GM12878 (cell line): ENCODE measurements around the gene TENT5A. TPM values are rescaled to one million over a fixed set of nuclear protein-coding genes. Genes with fewer than 3 reads are reported as not detected.

Experiments
- ATAC-seq: fragments of 200-7000 bp; cut with Tn5 transposase; 3 replicates; pipeline ENCODE4 v1.9.1; 2020; ENCODE audit warnings: mild to moderate bottlenecking, moderate library complexity
- BruUV-seq: library from RNA; stranded (reverse); fragments of 400-500 nt; replicated peaks from 2 replicates; lab custom pipeline; 2021; lab: Mats Ljungman, UMichigan
- CTCF ChIA-PET: fragments of 300-600 bp; sonication (Branson Sonifier 250); formaldehyde crosslinking; extraction: SDS; loops from one replicate; lab custom pipeline; 2021; ENCODE audit warnings: inconsistent platforms; lab: Yijun Ruan, JAX
- POLR2A ChIA-PET: fragments of 350-600 bp; formaldehyde crosslinking; extraction: SDS; loops from one replicate; lab custom pipeline; 2021; ENCODE audit warnings: inconsistent platforms; lab: Charles Lee
- RAD21 ChIA-PET: fragments of 300-600 bp; sonication (Branson Sonifier 250); formaldehyde crosslinking; loops from one replicate; lab custom pipeline; 2023; ENCODE audit warnings: antibody characterized with exemption; ENCODE audit not compliant: unreplicated experiment; lab: Charles Lee
- SMC1A ChIA-PET: fragments of 300-600 bp; sonication (Branson Sonifier 250); formaldehyde crosslinking; loops from one replicate; lab custom pipeline; 2023; ENCODE audit not compliant: unreplicated experiment, uncharacterized antibody; lab: Charles Lee
- DNase-seq: peaks from one replicate; pipeline ENCODE4 v3.0.0-alpha.2; 2011; ENCODE audit warnings: low read depth, low spot score
- FAIRE-seq: peaks from 3 replicates; lab custom pipeline; 2011; peaks lifted over from hg19 to GRCh38; lab: Jason Lieb, UNC
- H2AFZ ChIP-seq: 2 replicates; pipeline ENCODE4 v1.6.0; 2011; ENCODE audit warnings: low read depth, low read length, control low read depth; ENCODE audit not compliant: control insufficient read depth
- H3K27ac ChIP-seq: 2 replicates; pipeline ENCODE4 v1.5.1; 2011; ENCODE audit warnings: control low read depth; ENCODE audit not compliant: control insufficient read depth, insufficient read depth
- H3K27me3 ChIP-seq, 2 experiments: replicated peaks in 1 of 2; 2 replicates each; pipeline versions ENCODE4 v1.6.0 to v1.6.1; 2011; ENCODE audit warnings: low read length in 1 of 2; ENCODE audit not compliant: control insufficient read depth in 2 of 2, insufficient read depth in 2 of 2
- H3K36me3 ChIP-seq, 2 experiments: 2 replicates each; pipeline ENCODE4 v1.5.1; 2011; ENCODE audit warnings: low read length in 1 of 2; ENCODE audit not compliant: control insufficient read depth in 2 of 2, insufficient read depth in 2 of 2
- H3K4me1 ChIP-seq: 2 replicates; pipeline ENCODE4 v1.6.1; 2011; ENCODE audit warnings: mild to moderate bottlenecking, low read length, moderate library complexity, mixed read lengths; ENCODE audit not compliant: control insufficient read depth, insufficient read depth
- H3K4me2 ChIP-seq: 2 replicates; pipeline ENCODE4 v1.6.0; 2011; ENCODE audit warnings: control low read depth; ENCODE audit not compliant: control insufficient read depth, insufficient read depth
- H3K4me3 ChIP-seq: fragments of 200-600 bp; sonication (generic); 2 replicates; pipeline ENCODE4 v1.5.1; 2016
- H3K79me2 ChIP-seq: 2 replicates; pipeline ENCODE4 v1.6.0; 2011; ENCODE audit warnings: low read length; ENCODE audit not compliant: control insufficient read depth, insufficient read depth
- H3K9ac ChIP-seq: 2 replicates; pipeline ENCODE4 v1.8.0; 2011; ENCODE audit warnings: low read length, control low read depth, mixed read lengths; ENCODE audit not compliant: control insufficient read depth, insufficient read depth
- H3K9me3 ChIP-seq: replicated peaks from 3 replicates; pipeline ENCODE4 v1.5.1; 2011; ENCODE audit warnings: mild to moderate bottlenecking, low read length; ENCODE audit not compliant: control insufficient read depth, insufficient read depth
- H4K20me1 ChIP-seq: 2 replicates; pipeline ENCODE4 v1.6.0; 2011; ENCODE audit not compliant: control insufficient read depth, insufficient read depth
- ATF7 ChIP-seq: fragments of 450-650 bp; IDR thresholded peaks from 2 replicates; pipeline ENCODE4 v1.6.1; 2016; ENCODE audit warnings: low read depth, mild to moderate bottlenecking
- BCL11A ChIP-seq: IDR thresholded peaks from 2 replicates; pipeline ENCODE4 v1.6.1; 2011; ENCODE audit warnings: low read depth, low read length
- CHD2 ChIP-seq: IDR thresholded peaks from 2 replicates; pipeline ENCODE4 v1.6.1; 2011; ENCODE audit warnings: low read depth, low read length, improper control_type of control experiment, borderline replicate concordance
- CTCF ChIP-seq, 3 experiments: IDR thresholded peaks in 2 of 3; conservative IDR thresholded peaks in 1 of 3; 2 replicates each; pipeline ENCODE4 v1.5.1; 2011; ENCODE audit warnings: low read depth in 3 of 3, low read length in 3 of 3, mild to moderate bottlenecking in 3 of 3, control low read depth in 2 of 3, moderate library complexity in 2 of 3, inconsistent platforms in 1 of 3, mixed read lengths in 1 of 3; ENCODE audit not compliant: control insufficient read depth in 2 of 3, insufficient read depth in 1 of 3; ENCODE audit errors: extremely low read depth in 1 of 3
- DPF2 ChIP-seq: fragments of 450-650 bp; IDR thresholded peaks from 2 replicates; pipeline ENCODE4 v1.6.1; 2017; ENCODE audit warnings: mild to moderate bottlenecking
- ESRRA ChIP-seq: IDR thresholded peaks from 2 replicates; pipeline ENCODE4 v1.6.1; 2012; ENCODE audit warnings: mild to moderate bottlenecking, low read length, improper control_type of control experiment
- IKZF2 ChIP-seq, 2 experiments: fragments of 450-650 bp; IDR thresholded peaks; 2 replicates each; pipeline ENCODE4 v1.6.1; 2017; ENCODE audit warnings: mild to moderate bottlenecking in 2 of 2, moderate library complexity in 2 of 2
- IRF5 ChIP-seq: fragments of 450-650 bp; IDR thresholded peaks from 2 replicates; pipeline ENCODE4 v1.6.1; 2017; ENCODE audit warnings: borderline replicate concordance
- MEF2B ChIP-seq: fragments of 450-650 bp; IDR thresholded peaks from 2 replicates; pipeline ENCODE4 v1.6.1; 2018; ENCODE audit warnings: mild to moderate bottlenecking, moderate library complexity; ENCODE audit not compliant: partially characterized antibody, poor library complexity, severe bottlenecking
- NBN ChIP-seq: fragments of 450-650 bp; IDR thresholded peaks from 2 replicates; pipeline ENCODE4 v1.6.1; 2016
- RAD51 ChIP-seq: fragments of 450-650 bp; IDR thresholded peaks from 2 replicates; pipeline ENCODE4 v1.6.1; 2016; ENCODE audit warnings: moderate library complexity, mild to moderate bottlenecking, inconsistent platforms
- RELA ChIP-seq: fragments of 450-650 bp; IDR thresholded peaks from 2 replicates; pipeline ENCODE4 v1.8.0; 2014; ENCODE audit warnings: borderline replicate concordance; ENCODE audit not compliant: partially characterized antibody
- ZBTB4 ChIP-seq: fragments of 450-650 bp; formaldehyde crosslinking; IDR thresholded peaks from 2 replicates; pipeline ENCODE4 v1.4.0; 2022; ENCODE audit warnings: mild to moderate bottlenecking, moderate library complexity
- WGBS: methylation state at CpG from one replicate; pipeline ENCODE4 v1.1.6; 2016; ENCODE audit warnings: low lambda C conversion rate; ENCODE audit not compliant: insufficient replicate concordance, insufficient coverage; ENCODE audit errors: missing lambda C conversion rate; 5-methylcytosine and 5-hydroxymethylcytosine counted together
- in situ Hi-C: fragments of 300-500 bp; cut with MboI; formaldehyde crosslinking; loops from 9 replicates; pipeline ENCODE4 v1.14.3; 2018; ENCODE audit warnings: mixed read lengths
- intact Hi-C: fragments of 100-400 bp; cut with micrococcal nuclease; formaldehyde crosslinking; loops from one replicate; pipeline ENCODE4 v1.14.2; 2022; ENCODE audit not compliant: unreplicated experiment
- polyA plus RNA-seq, 11 experiments: library from polyadenylated mRNA; depleted of rRNA in 4 of 11; unstranded in 6 of 11; stranded (reverse) in 5 of 11; fragments of >200 nt; fragmentation: Nextera tagmentation in 4 of 11; fragmentation: Illumina TruSeq in 1 of 11; extraction: Ambion mirVana in 4 of 11; extraction: Trizol in 1 of 11; gene quantifications; 1 replicate in 1 of 11; 2 replicates in 10 of 11; pipeline versions ENCODE4 v1.2.1 to v1.2.3, GENCODE V29; 2011 to 2016; ENCODE audit warnings: inconsistent platforms in 2 of 11, missing spikeins in 2 of 11, low read depth in 1 of 11
- total RNA-seq, 4 experiments: library from RNA; depleted of rRNA in 3 of 4; stranded (reverse); fragments of >200 nt in 3 of 4; fragmentation: Illumina TruSeq in 1 of 4; extraction: Trizol in 1 of 4; gene quantifications; 2 replicates each; pipeline versions ENCODE4 v1.2.1 to v1.2.3, GENCODE V29; 2013 to 2021

Gene TENT5A
- total and polyA plus RNA-seq, 10 of the 15 experiments (the other 5 are each of a cell fraction or from before 2014, with no cell fraction given): 0.25 to 9.6 (median 0.48) TPM

- TF ChIP-seq RELA (no peak), ZBTB4 (CRISPR knock-in tag) (no peak), BCL11A (no peak)
- TF ChIP-seq, all 136 proteins: peak for 0
Observed at GRCh38 chr6:81767163-81767891, 14.8 kb upstream of the TENT5A start (continued).

- no peak overlapping the region for H3K9ac ChIP-seq
- intact Hi-C loops (no loop called here), in situ Hi-C loops (no loop called here)
- H3K36me3 ChIP-seq: no peaks in the 10 kb centered on the region
- DNase-seq (no peak), FAIRE-seq (no peak), ATAC-seq (peak; percentile 36)
- WGBS: 2% methylated on average over 3 of the region's 3 CpGs
- H3K4me1 ChIP-seq: no peaks in the 10 kb centered on the region
- H3K9me3 ChIP-seq: no peaks in the 10 kb centered on the region; the same call in 2 of the 3 replicates
- no TSS peak for BruUV-seq
- ChIA-PET CTCF (interaction anchor here (0.7 to 2.5 kb wide), 10 partner anchors 8 to 1161 kb away, joined by 3 to 9 read pairs (median 4); no protein-coding TSS in a partner anchor), RAD21 (interaction anchor here (0.6 to 2.0 kb wide), 15 partner anchors 8 to 274 kb away, joined by 3 to 10 read pairs (median 3); partner anchors contain the start of gene TENT5A), POLR2A (interaction anchor here (0.7 to 2.0 kb wide), 6 partner anchors 9 to 231 kb away, joined by 3 to 4 read pairs (median 3); no protein-coding TSS in a partner anchor), SMC1A (interaction anchor here (0.5 to 2.1 kb wide), 22 partner anchors 8 to 1981 kb away, joined by 3 to 10 read pairs (median 4); no protein-coding TSS in a partner anchor)
- H3K4me2 ChIP-seq: no peak overlapping the region
- no peak overlapping the region for H3K27ac ChIP-seq
- H3K79me2 ChIP-seq: no peaks in the 10 kb centered on the region
- no peak overlapping the region for H2AFZ ChIP-seq
- no peaks in the 10 kb centered on the region for H4K20me1 ChIP-seq
- no peak overlapping the region for H3K4me3 ChIP-seq
- H3K27me3 ChIP-seq: no peaks in the 10 kb centered on the region
- TF ChIP-seq CHD2 (no peak), ESRRA (no peak), ATF7 (peak; percentile 83), NBN (0 out of 2 replicates have a peak, but pooled peaks have one; percentile 23), DPF2 (peak; percentile 50; the same call in 1 of the 2 replicates), IKZF2 (IDR thresholded peaks at IDR 0.05) (peak in 1 of 2 experiments; percentile 12; a peak in 1 of 4 replicates), MEF2B (peak; percentile 33), RAD51 (0 out of 2 replicates have a peak, but pooled peaks have one; percentile 18), IRF5 (no peak), CTCF (IDR thresholded peaks at IDR 0.05 in 2 of 3, conservative IDR thresholded peaks at IDR 0.05 in 1 of 3; ENCODE audit: control insufficient read depth in 2 of 3, extremely low read depth in 1 of 3, insufficient read depth in 1 of 3, low read depth in 3 of 3, low read length in 3 of 3) (no peak)
Observed at GRCh38 chr6:81766482-81767069, 14.1 kb upstream of the TENT5A start.
